GM12872 (cell line): ENCODE results near the gene PLK1.

Experiments used
- TF ChIP-seq, protein P1 (sequence below): IDR thresholded peaks from 3 replicates; pipeline ENCODE4 v1.5.1; 2011; ENCODE audit warnings: low read depth, mild to moderate bottlenecking, low read length, moderate library complexity; ENCODE audit not compliant: insufficient read depth

PLK1 gene

DNA sequence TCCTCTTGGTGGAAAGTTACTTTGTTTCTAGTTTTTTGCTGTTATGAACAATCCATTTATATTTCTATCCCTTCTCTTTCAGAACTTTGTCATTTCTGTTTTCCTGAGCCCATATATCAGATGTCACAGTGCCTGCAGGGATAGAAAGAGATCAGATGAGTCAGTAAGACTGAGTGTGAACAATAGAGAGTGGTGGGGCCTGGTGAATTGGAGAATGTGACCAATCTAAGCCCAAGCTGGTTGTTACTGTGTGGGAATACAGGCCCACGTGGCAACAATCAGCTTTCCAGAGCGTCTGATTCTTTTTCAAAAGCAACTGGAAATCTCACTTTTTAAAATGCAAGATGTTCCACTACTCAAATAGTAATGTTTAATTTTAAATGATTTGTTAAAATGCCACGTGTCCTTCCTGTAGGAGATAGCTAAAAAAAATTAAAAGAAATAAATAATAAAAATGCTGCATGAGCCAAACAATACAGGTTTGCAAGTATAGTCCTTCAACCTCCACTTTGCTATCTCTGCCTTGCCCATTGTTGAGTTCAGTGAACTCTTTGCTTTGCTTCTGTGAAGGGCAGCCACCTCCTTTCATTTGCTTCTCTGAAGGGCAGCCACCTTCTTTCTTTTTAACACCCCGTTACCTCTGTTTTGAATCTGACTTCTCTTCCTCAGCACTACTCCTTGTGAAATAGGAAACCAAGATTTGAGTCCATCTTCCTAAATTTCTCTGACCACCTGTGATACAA is 27.8 kb upstream of the PLK1 start:
- TF ChIP-seq, protein P1, sequence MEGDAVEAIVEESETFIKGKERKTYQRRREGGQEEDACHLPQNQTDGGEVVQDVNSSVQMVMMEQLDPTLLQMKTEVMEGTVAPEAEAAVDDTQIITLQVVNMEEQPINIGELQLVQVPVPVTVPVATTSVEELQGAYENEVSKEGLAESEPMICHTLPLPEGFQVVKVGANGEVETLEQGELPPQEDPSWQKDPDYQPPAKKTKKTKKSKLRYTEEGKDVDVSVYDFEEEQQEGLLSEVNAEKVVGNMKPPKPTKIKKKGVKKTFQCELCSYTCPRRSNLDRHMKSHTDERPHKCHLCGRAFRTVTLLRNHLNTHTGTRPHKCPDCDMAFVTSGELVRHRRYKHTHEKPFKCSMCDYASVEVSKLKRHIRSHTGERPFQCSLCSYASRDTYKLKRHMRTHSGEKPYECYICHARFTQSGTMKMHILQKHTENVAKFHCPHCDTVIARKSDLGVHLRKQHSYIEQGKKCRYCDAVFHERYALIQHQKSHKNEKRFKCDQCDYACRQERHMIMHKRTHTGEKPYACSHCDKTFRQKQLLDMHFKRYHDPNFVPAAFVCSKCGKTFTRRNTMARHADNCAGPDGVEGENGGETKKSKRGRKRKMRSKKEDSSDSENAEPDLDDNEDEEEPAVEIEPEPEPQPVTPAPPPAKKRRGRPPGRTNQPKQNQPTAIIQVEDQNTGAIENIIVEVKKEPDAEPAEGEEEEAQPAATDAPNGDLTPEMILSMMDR: no peak

- TF ChIP-seq, protein P1: no peak
Measured at GRCh38 chr16:23651943-23652468, 26.7 kb upstream of the PLK1 start.

DNA sequence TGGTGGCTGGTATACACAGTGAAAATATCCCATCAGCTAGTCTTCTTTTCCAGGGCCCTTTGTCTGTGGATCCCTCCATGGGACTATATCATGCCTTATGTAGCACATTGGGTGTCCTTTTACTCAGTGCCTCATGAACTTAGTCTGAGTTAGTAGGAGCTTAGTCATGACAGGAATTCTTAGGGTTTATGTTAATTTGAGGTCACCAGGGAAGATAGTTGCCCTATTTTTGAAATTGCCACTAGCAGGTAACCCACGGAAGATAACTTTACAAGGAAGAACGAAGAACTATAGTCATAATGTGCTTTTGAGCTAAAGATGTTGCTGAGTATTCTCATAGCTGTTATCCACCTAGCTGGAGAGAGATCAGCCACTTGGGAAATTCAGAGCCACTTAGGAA is 14.8 kb upstream of the PLK1 start:
- TF ChIP-seq, protein P1: no peak

GRCh38 chr16:23666571-23667354 is 11.9 kb upstream of the PLK1 start:
- TF ChIP-seq, protein P1: no peak

GRCh38 chr16:23667355-23667659 is 11.4 kb upstream of the PLK1 start:
- TF ChIP-seq, protein P1: no peak

GRCh38 chr16:23668225-23668624 is 10.5 kb upstream of the PLK1 start:
- TF ChIP-seq, protein P1: no peak

- TF ChIP-seq, protein P1: no peak
Measured at GRCh38 chr16:23668873-23669272, 9.8 kb upstream of the PLK1 start.
